Common myeloid progenitor, CD34-positive (primary cell): Measurements from ENCODE around the gene KCTD8.

ENCODE experiments used
- CTCF ChIA-PET: fragments of 350-600 bp; sonication (Branson Sonifier 250); formaldehyde crosslinking; loops from one replicate; lab custom pipeline; 2021; ENCODE audit warnings: antibody characterized with exemption; lab: Charles Lee
- POLR2A ChIA-PET: fragments of 350-600 bp; sonication (Branson Sonifier 250); formaldehyde crosslinking; loops from one replicate; lab custom pipeline; 2021; ENCODE audit warnings: antibody characterized with exemption; lab: Charles Lee
- DNase-seq, 3 donors: peaks; one replicate each; pipeline versions ENCODE4 v3.0.0 to v3.0.0-alpha.2; 2013
- H3K27ac ChIP-seq, 2 experiments: 1 replicate in 1 of 2; 2 replicates in 1 of 2; pipeline ENCODE4 v1.7.0; 2013; ENCODE audit warnings: inconsistent platforms in 2 of 2, low read length in 2 of 2, mild to moderate bottlenecking in 2 of 2, low read depth in 1 of 2, moderate library complexity in 1 of 2; ENCODE audit not compliant: severe bottlenecking in 2 of 2, insufficient read depth in 1 of 2, poor library complexity in 1 of 2
- H3K27me3 ChIP-seq, 5 experiments: replicated peaks in 2 of 5; 1 replicate in 3 of 5; 2 replicates in 2 of 5; pipeline versions ENCODE4 v1.6.1 to v1.7.0; 2013; ENCODE audit warnings: low read length in 4 of 5, mild to moderate bottlenecking in 2 of 5, moderate library complexity in 2 of 5, inconsistent platforms in 1 of 5; ENCODE audit not compliant: insufficient read depth in 5 of 5, control insufficient read depth in 4 of 5
- H3K36me3 ChIP-seq, 4 experiments: 1 replicate in 2 of 4; 2 replicates in 2 of 4; pipeline versions ENCODE4 v1.6.1 to v1.7.0; 2013; ENCODE audit warnings: low read length in 3 of 4, control low read depth in 1 of 4, mild to moderate bottlenecking in 1 of 4; ENCODE audit not compliant: control insufficient read depth in 4 of 4, insufficient read depth in 4 of 4
- H3K4me1 ChIP-seq, 4 experiments: 1 replicate in 3 of 4; 2 replicates in 1 of 4; pipeline versions ENCODE4 v1.6.1 to v1.7.1; 2013; ENCODE audit warnings: low read length in 3 of 4, mild to moderate bottlenecking in 3 of 4, control low read depth in 1 of 4, inconsistent platforms in 1 of 4, moderate library complexity in 1 of 4; ENCODE audit not compliant: control insufficient read depth in 4 of 4, insufficient read depth in 4 of 4; ENCODE audit errors: control extremely low read depth in 1 of 4
- H3K4me3 ChIP-seq, 7 experiments: 1 replicate in 4 of 7; 2 replicates in 3 of 7; pipeline versions ENCODE4 v1.5.1 to v1.7.0; 2013; ENCODE audit warnings: mild to moderate bottlenecking in 7 of 7, low read length in 6 of 7, moderate library complexity in 6 of 7, inconsistent platforms in 2 of 7, low read depth in 2 of 7, control low read depth in 1 of 7; ENCODE audit not compliant: insufficient read depth in 4 of 7, control insufficient read depth in 1 of 7; ENCODE audit errors: extremely low read depth in 1 of 7
- H3K9me3 ChIP-seq, 5 experiments: 1 replicate in 4 of 5; 2 replicates in 1 of 5; pipeline versions ENCODE4 v1.6.1 to v1.7.1; 2013; ENCODE audit warnings: low read length in 4 of 5, mild to moderate bottlenecking in 2 of 5, inconsistent platforms in 1 of 5, low read depth in 1 of 5, moderate library complexity in 1 of 5; ENCODE audit not compliant: control insufficient read depth in 4 of 5, insufficient read depth in 2 of 5; ENCODE audit errors: control extremely low read depth in 1 of 5
- WGBS: methylation state at CpG from one replicate; pipeline ENCODE4 v1.1.5; 2013; ENCODE audit not compliant: insufficient coverage; 5-methylcytosine and 5-hydroxymethylcytosine counted together

KCTD8 gene

DNA sequence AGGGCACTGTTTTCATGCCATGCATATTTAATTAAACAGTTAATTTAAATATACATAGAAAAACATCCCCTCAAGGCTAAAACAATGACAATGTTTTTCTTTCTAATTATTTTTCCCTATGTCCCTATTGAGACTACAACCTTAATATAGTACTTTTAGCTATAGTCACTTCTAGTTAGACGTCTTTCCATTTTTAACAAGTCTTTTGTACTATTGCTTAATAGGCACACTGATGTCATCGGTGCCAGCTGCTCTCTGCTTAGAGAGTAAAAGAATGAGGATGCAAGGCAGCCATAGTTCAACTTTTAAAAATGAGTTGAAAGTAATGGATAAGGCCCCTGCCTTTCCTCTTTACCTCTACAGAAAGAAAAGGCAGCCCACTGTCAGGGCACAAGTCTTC lies 191.1 kb downstream of the KCTD8 start:
- CTCF ChIA-PET = no interaction called here
- Histone ChIP-seq H3K27me3 (no peaks in the 10 kb centered on the region), H3K36me3 (no peaks in the 10 kb centered on the region), H3K4me3 (no peak overlapping the region), H3K9me3 (no peaks in the 10 kb centered on the region), H3K4me1 (no peaks in the 10 kb centered on the region), H3K27ac (no peak overlapping the region)
- POLR2A ChIA-PET = no interaction called here
- DNase-seq = no peak
- no CpG with 5 or more reads among the region's 2 CpGs for WGBS

DNA sequence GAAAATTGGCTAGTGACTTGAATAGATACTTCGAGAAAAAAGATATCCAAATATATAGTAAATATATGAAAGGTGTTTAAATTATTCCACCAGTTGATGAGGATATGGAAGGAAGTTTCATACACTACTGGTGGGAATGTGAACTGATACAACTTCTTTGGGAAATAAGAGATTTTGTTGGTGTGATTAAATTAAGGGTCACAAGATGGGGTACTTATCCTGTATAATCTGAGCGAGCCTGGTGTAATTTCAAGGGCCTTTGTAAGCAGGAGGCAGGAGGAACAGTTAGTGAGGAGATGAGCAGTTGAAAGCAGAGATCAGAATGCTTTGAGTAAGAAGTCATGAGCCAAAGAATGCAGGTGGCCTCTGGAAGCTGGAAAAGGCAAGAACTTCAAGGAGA lies 192.2 kb downstream of the KCTD8 start:
- H3K36me3 ChIP-seq = no peaks in the 10 kb centered on the region
- no peaks in the 10 kb centered on the region for H3K9me3 ChIP-seq
- no peaks in the 10 kb centered on the region for H3K27me3 ChIP-seq
- H3K4me3 ChIP-seq = no peak overlapping the region
- 100% methylated on average over 1 of the region's 2 CpGs for WGBS
- ChIA-PET POLR2A (no interaction called here), CTCF (no interaction called here)
- DNase-seq = no peak
- no peaks in the 10 kb centered on the region for H3K4me1 ChIP-seq
- no peak overlapping the region for H3K27ac ChIP-seq

DNA sequence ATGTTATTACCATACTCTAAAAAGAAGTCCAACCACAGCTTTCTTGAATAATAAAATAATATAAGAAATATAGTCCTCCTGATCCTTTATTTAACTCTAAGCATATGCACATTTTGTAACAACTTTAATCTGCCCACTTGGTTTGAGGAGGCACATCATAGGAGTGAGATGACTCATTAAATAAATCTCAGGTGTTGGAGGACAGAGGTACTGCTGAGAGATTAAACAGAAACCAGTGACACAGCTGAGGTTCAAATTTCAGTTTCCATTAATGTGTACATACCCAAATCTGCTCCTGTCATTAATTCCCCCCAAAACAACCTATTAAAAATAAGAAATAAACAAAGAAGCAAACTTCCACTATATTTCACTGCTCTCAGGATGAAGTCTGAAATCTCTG lies 211.0 kb downstream of the KCTD8 start:
- Histone ChIP-seq H3K27ac (no peak overlapping the region), H3K27me3 (no peaks in the 10 kb centered on the region), H3K36me3 (no peaks in the 10 kb centered on the region), H3K4me1 (no peaks in the 10 kb centered on the region), H3K9me3 (no peaks in the 10 kb centered on the region), H3K4me3 (no peak overlapping the region)
- no peak for DNase-seq
- POLR2A ChIA-PET = no interaction called here
- CTCF ChIA-PET = interaction anchor here (0.5 kb wide), 1 partner anchor 296 kb away, joined by 3 read pairs; no protein-coding TSS in a partner anchor

DNA sequence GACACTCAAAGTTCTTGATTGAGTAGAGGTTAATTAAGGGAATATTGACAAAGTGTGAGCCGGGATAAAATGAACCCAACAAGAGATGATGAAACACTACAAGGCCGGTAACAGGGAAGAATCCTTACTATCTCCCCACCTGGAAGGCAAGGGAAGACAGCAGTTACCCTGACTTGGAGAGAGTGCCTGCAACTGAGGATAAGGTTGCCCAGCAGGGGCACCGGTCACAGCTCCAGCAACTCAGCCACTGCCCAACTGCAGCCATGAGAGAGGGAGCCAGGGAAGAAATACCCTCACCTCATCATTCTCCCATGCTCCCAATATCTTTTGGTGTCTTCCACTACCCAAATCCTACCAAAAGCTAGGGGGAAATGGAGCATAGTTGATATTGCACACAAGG lies 212.7 kb downstream of the KCTD8 start:
- DNase-seq = no peak
- no peaks in the 10 kb centered on the region for H3K9me3 ChIP-seq
- no peaks in the 10 kb centered on the region for H3K4me1 ChIP-seq
- H3K4me3 ChIP-seq = no peak overlapping the region
- H3K27ac ChIP-seq = no peak overlapping the region
- H3K36me3 ChIP-seq = no peaks in the 10 kb centered on the region
- ChIA-PET POLR2A (no interaction called here), CTCF (no interaction called here)
- WGBS = 71% methylated on average over 1 of the region's 3 CpGs
- no peaks in the 10 kb centered on the region for H3K27me3 ChIP-seq

GRCh38 chr4:44232262-44232661 lies 216.3 kb downstream of the KCTD8 start:
- Histone ChIP-seq H3K27ac (no peak overlapping the region), H3K4me1 (no peaks in the 10 kb centered on the region), H3K4me3 (no peak overlapping the region), H3K27me3 (no peaks in the 10 kb centered on the region), H3K36me3 (no peaks in the 10 kb centered on the region), H3K9me3 (no peaks in the 10 kb centered on the region)
- no CpG with 5 or more reads among the region's 1 CpG for WGBS
- POLR2A ChIA-PET = no interaction called here
- no peak for DNase-seq
- CTCF ChIA-PET = no interaction called here

DNA sequence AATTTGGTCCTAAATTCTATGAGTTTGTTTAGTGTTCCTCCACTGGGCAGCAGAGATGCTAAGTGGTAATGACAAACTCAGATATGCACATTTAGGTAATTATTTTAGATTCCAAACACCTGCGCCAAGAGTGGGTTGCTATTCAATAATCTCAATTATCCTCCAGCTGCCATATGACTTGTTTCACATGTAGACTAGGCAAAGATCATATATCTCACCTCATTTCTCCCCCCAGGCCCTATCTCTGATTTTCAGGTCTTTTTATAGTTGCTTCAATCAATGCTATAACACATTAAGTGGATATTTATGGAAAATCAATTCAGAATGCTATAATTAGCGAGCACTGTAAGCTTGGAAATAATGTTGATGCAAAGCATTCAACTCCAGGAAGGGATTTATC lies 217.6 kb downstream of the KCTD8 start:
- Histone ChIP-seq H3K36me3 (no peaks in the 10 kb centered on the region), H3K4me3 (no peak overlapping the region), H3K9me3 (no peaks in the 10 kb centered on the region), H3K27me3 (no peaks in the 10 kb centered on the region), H3K4me1 (no peaks in the 10 kb centered on the region), H3K27ac (no peak overlapping the region)
- WGBS = 100% methylated on average over 1 of the region's 2 CpGs
- ChIA-PET POLR2A (no interaction called here), CTCF (no interaction called here)
- no peak for DNase-seq

GRCh38 chr4:44228326-44228725 lies 220.3 kb downstream of the KCTD8 start:
- H3K36me3 ChIP-seq = no peaks in the 10 kb centered on the region
- ChIA-PET CTCF (no interaction called here), POLR2A (no interaction called here)
- H3K27ac ChIP-seq = no peak overlapping the region
- H3K27me3 ChIP-seq = no peaks in the 10 kb centered on the region
- WGBS = 100% methylated on average over 1 of the region's 1 CpG
- H3K9me3 ChIP-seq = no peaks in the 10 kb centered on the region
- no peak for DNase-seq
- H3K4me3 ChIP-seq = no peak overlapping the region
- no peaks in the 10 kb centered on the region for H3K4me1 ChIP-seq
